ENCODE results near the gene DDX28. TPM values are rescaled to one million over a fixed set of nuclear protein-coding genes. Genes with fewer than 3 reads are reported as not detected.

The DDX28 gene
- total and polyA plus RNA-seq, 2 of the 8 experiments (the other 6 are each of a cell fraction or from before 2014, with no cell fraction given), result 16.8 to 28.1 TPM

DNA sequence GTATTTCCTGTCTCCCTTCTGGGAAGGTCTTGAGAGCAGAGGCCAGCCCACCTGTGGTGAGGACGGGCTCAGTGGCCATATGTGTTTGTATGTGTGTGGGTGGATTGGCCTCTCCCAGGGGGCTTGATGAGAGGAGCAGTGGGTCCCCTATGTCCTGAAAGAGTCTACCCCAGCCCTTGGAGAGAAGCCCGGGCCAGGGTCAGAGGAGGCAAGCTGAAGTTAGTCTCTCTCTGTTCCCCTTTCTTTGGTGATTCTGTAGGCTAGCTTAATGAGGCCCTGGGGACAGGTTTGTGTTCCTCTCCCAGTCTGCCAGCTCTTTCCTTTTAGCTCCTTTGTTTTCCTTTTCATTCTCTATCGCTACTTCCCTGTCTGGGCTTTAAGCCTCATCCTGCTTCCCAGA lies 38.4 kb upstream of the DDX28 start:
- H3K4me2 ChIP-seq (ENCODE audit: insufficient read depth in 1 of 2, low read depth in 2 of 2, low read length in 2 of 2), result no peak overlapping the region
- 84% methylated on average over 3 of the region's 3 CpGs; no CpG with 5 or more reads in 1 of the 2 experiments for WGBS, 2 experiments (ENCODE audit: extremely low coverage in 1 of 2, insufficient coverage in 1 of 2, insufficient read length in 1 of 2, insufficient replicate concordance in 2 of 2, low coverage in 1 of 2, low lambda C conversion rate in 2 of 2, missing lambda C conversion rate in 1 of 2)
- no peaks in the 10 kb centered on the region; a peak in 1 of 7 replicates for H3K27me3 ChIP-seq (replicated peaks in 1 of 4; ENCODE audit: control insufficient read depth in 3 of 4, extremely low read depth in 1 of 4, insufficient read depth in 3 of 4, low read length in 3 of 4)
- TF ChIP-seq, protein P1, sequence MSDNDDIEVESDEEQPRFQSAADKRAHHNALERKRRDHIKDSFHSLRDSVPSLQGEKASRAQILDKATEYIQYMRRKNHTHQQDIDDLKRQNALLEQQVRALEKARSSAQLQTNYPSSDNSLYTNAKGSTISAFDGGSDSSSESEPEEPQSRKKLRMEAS (IDR thresholded peaks at IDR 0.05), result no peak
- TF ChIP-seq EP300 (IDR thresholded peaks at IDR 0.05; ENCODE audit: borderline replicate concordance in 1 of 2, low read depth in 2 of 2, low read length in 2 of 2) (no peak), SIRT6 (IDR thresholded peaks at IDR 0.05; ENCODE audit: low read length) (no peak), CHD1 (IDR thresholded peaks at IDR 0.05; ENCODE audit: low read depth, low read length) (no peak), BACH1 (IDR thresholded peaks at IDR 0.05; ENCODE audit: low read length) (no peak), CBX8 (IDR thresholded peaks at IDR 0.05; ENCODE audit: borderline replicate concordance, low read depth, low read length) (no peak), SUZ12 (IDR thresholded peaks at IDR 0.05; ENCODE audit: low read length) (no peak), SP4 (IDR thresholded peaks at IDR 0.05; ENCODE audit: low read length) (no peak), POU5F1 (IDR thresholded peaks at IDR 0.05; ENCODE audit: low read depth, low read length) (no peak), EGR1 (IDR thresholded peaks at IDR 0.05; ENCODE audit: borderline replicate concordance, low read depth, low read length) (no peak), HDAC2 (IDR thresholded peaks at IDR 0.05; ENCODE audit: borderline replicate concordance in 1 of 2, low read depth in 2 of 2, low read length in 2 of 2) (no peak)
- H3K4ac ChIP-seq (replicated peaks; ENCODE audit: insufficient read length, low read depth, low read length), result no peak overlapping the region
- H4K5ac ChIP-seq (ENCODE audit: insufficient read length, low read depth, low read length), result no peak overlapping the region
- H3K4me3 ChIP-seq (ENCODE audit: extremely low read depth in 1 of 4, insufficient read depth in 2 of 4, low read depth in 3 of 4, low read length in 4 of 4), result no peak overlapping the region
- no peak overlapping the region for H3K56ac ChIP-seq (replicated peaks; ENCODE audit: insufficient read length, low read depth, low read length)
- H4K91ac ChIP-seq (replicated peaks; ENCODE audit: insufficient read length, low read length), result no peak overlapping the region
- DNase-seq (ENCODE audit: low read depth in 1 of 2, low spot score in 2 of 2) (no peak), FAIRE-seq (no peak)
- no peak overlapping the region for H3K9ac ChIP-seq (replicated peaks in 1 of 4; ENCODE audit: extremely low read depth in 1 of 4, low read depth in 3 of 4, low read length in 3 of 4)
- no peaks in the 10 kb centered on the region for H3K9me3 ChIP-seq (ENCODE audit: insufficient read depth in 2 of 2, low read depth in 1 of 2, low read length in 1 of 2)
- no peak overlapping the region for H2BK20ac ChIP-seq (ENCODE audit: low read length)
- H2BK12ac ChIP-seq (ENCODE audit: low read depth, low read length), result no peak overlapping the region
- H3K79me2 ChIP-seq (ENCODE audit: control insufficient read depth in 1 of 2, insufficient read depth in 2 of 2, low read length in 2 of 2), result no peaks in the 10 kb centered on the region
- H4K20me1 ChIP-seq (replicated peaks in 1 of 2; ENCODE audit: control insufficient read depth in 1 of 2, insufficient read depth in 2 of 2, low read length in 2 of 2), result peaks cover 0 to 2% of the 10 kb centered on the region in 2 experiments
- no peak overlapping the region for H3K23ac ChIP-seq (ENCODE audit: insufficient read length)
- ChIA-PET CTCF (ENCODE audit: partially characterized antibody) (interaction anchor here (0.7 to 1.6 kb wide), 12 partner anchors 16 to 173 kb away, joined by 3 to 7 read pairs (median 5); no protein-coding TSS in a partner anchor), POLR2A (ENCODE audit: partially characterized antibody) (interaction anchor here (0.7 to 1.7 kb wide), 4 partner anchors 12 to 474 kb away, joined by 3 to 5 read pairs (median 3); partner anchors contain the start of gene NFATC3)
- no peak overlapping the region for H2BK15ac ChIP-seq (ENCODE audit: low read length)
- H2AFZ ChIP-seq (ENCODE audit: low read length), result no peak overlapping the region
- peaks cover 0 to 17% (median 8%) of the 10 kb centered on the region in 4 experiments; a peak in 6 of 8 replicates for H3K36me3 ChIP-seq (ENCODE audit: control insufficient read depth in 2 of 4, insufficient read depth in 4 of 4, low read length in 3 of 4)
- no peak overlapping the region for H3K14ac ChIP-seq (ENCODE audit: insufficient read length)
- H3K23me2 ChIP-seq (ENCODE audit: low read depth, low read length), result no peaks in the 10 kb centered on the region
- H3K4me1 ChIP-seq (replicated peaks in 1 of 4; ENCODE audit: control insufficient read depth in 3 of 4, insufficient read depth in 4 of 4, low read length in 3 of 4), result no peaks in the 10 kb centered on the region
- no peak overlapping the region for H2BK120ac ChIP-seq (replicated peaks; ENCODE audit: low read depth, low read length)
- H4K8ac ChIP-seq (ENCODE audit: extremely low read depth, insufficient read depth, low read length), result no peak overlapping the region
- no peak overlapping the region for H2BK5ac ChIP-seq (ENCODE audit: low read depth, low read length)
- H2AK5ac ChIP-seq (ENCODE audit: low read depth, low read length), result no peak overlapping the region
- H3K27ac ChIP-seq (ENCODE audit: low read depth, low read length), result no peak overlapping the region
- H3K79me1 ChIP-seq (ENCODE audit: low read depth, low read length), result no peaks in the 10 kb centered on the region
- H3K18ac ChIP-seq (ENCODE audit: extremely low read depth, low read length), result no peak overlapping the region
